Stimulated activated CD4-positive, alpha-beta T cell treated with anti-CD3 and anti-CD28 coated beads, TNF-alpha, amount 100 ng/mL, for 1 hour (primary cell): ENCODE results near the gene HOXA7.

ENCODE experiments used
- DNase-seq, 3 donors: peaks; one replicate each; pipeline ENCODE4 v3.0.0-alpha.2; 2020; ENCODE audit warnings: low read depth in 3 of 3, low spot score in 1 of 3

Gene HOXA7

GRCh38 chr7:27156508-27156898 lies at the start of gene HOXA7:
HOXA7 (minus strand) TSS chr7:27156675; CDS start chr7:27156545, 130 bp downstream.
- no peak for DNase-seq

GRCh38 chr7:27205325-27206280 lies 49.1 kb upstream of the HOXA7 start:
- DNase-seq = no peak

DNA sequence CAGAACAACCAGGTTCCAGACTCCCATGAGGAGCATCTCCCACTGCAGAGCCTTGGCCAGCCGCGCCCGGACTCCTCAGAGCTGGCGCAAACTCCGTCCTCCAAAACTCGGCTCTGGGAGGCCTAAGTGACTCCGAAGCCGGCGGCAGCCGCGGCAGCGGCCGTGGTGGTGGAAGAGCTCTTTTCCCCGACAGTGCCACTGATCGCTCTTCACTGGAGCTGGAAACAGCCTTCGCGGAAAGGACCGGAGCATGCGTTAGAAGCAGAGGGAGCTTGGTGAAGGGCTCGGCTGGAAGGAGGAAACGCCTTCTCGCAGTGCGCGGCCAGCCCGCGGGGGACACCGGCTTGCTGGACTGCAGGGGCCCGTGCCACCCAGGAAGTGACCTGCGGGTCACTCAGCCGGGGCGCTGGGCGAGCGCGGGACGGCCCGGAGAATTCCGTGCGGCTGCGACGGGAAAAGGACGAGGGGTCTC lies 48.4 kb upstream of the HOXA7 start:
- no peak for DNase-seq

DNA sequence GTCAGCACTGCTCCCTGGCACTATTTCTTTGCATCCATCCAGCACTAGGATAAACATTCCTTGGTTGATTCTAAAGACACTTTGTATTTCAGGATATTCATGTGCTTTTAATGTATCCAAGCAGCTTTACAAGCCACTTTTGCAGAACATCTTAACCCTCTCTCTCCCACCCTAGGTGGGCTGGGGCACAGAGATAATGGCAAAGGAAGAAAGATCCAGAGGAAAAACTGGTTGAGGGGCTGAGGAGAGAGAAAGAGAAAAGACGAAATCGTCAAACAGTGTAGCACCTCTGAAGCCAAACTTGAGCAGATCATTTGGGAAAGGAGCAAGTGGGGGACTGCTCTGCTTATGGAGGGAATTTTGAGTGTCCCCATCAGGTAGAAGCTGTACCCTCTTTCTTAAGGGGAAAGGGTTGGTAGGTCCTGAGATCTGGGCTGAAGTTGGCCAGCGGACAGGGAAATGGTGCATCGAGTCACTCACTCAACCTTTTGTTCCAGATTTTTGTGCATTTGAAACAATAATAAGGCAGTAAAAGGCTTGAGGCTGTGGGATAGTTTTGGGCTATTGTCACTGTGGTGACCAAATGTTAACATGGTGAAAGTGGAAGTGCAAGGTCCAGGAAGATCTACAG lies 47.6 kb upstream of the HOXA7 start:
- DNase-seq = no peak

GRCh38 chr7:27203365-27203953 lies 47.0 kb upstream of the HOXA7 start:
- DNase-seq = no peak

GRCh38 chr7:27202862-27203134 lies 46.3 kb upstream of the HOXA7 start:
- DNase-seq = no peak

DNA sequence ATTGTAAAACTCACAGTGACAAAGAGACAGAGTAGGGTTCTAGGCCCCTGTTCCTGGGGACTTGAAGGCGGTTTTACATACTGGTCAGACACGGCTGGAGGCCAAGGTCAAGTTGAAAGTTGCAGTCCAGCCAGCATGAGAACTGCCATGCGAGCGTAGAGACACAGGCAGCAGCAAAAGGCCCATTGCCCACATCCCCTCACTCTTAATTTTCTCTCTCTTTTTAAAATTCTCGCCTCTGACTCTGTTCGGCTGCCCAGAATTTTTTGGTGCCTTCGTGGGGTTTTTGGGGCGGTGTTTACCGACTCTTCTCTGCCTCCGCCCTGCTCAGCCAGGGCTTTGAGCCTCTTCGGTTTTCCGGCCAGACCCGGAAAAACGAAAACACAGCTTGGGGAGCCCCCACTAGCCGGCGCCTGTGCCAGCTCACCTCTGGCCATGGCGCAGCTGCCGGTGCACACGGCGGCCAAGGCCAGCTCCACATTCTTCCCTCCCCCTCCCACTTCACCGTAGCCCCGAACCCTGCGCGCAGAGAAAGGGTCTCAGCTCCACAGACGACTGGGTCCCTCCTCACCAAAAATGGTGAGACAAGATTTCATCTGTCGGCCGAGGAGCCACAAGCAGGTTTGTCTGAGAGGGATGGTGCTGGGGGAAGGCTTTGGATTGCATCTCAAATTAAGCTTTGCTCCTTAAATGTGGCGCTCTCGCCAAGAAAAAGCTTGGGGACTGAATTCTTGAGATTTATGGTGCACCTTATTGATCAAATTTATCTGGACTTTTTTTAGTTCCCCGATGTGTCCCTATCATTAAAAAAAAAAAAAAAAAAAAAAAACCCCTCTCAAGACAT lies 45.8 kb upstream of the HOXA7 start:
- no peak for DNase-seq

GRCh38 chr7:27201580-27202017 lies 45.1 kb upstream of the HOXA7 start:
- DNase-seq = no peak

GRCh38 chr7:27200761-27201579 lies 44.5 kb upstream of the HOXA7 start:
- no peak for DNase-seq

- DNase-seq = no peak
Measured at GRCh38 chr7:27199849-27200760, 43.6 kb upstream of the HOXA7 start, which contains the start of gene HOXA13. HOXA13 (minus strand) TSS chr7:27200091; CDS start chr7:27200077, 14 bp downstream.

DNA sequence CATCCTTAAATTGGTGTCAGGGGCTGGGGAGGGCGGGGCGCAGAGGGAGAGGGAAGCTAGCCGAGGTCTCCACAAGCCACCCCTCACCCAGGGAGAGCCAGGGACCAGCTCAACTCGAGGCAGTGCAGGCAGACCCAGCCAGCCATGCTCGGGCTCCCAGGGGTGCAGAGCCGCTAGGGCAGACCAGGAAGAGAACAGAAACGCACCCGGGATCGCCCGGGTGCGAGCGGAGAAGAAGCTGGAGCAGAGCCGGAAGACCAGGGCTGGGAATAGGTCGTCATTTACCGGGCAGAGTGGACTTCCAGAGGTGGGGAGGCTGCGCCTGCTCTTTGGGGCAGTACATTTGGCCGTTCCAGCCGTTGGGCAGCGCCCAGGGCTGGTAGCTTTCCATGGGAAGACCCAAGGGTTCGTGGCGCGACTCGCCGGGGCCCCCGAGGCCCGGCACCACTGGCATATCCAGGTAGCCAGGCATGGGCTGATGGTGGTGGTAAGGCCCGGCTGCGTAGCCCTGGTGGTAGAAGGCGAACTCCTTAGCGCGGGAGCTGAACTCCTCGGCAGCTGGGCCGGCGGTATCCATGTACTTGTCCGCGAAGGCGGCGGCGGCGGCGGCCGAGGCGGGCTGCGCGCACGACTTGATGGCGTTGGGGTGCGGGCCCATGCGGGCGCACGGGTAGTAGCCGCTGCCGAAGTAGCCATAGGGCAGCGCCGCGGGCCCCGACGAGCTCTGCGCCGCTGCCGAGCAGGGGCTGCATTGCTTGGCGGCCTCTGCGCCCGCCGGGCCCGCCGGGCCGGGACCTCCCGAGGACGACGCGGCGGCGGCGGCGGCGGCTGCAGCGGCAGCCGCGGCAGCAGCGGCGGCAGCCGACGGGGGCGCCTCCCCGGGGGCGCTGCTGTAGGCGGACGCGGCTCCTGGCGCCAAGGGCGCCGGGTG lies 42.7 kb upstream of the HOXA7 start:
- DNase-seq = no peak

DNA sequence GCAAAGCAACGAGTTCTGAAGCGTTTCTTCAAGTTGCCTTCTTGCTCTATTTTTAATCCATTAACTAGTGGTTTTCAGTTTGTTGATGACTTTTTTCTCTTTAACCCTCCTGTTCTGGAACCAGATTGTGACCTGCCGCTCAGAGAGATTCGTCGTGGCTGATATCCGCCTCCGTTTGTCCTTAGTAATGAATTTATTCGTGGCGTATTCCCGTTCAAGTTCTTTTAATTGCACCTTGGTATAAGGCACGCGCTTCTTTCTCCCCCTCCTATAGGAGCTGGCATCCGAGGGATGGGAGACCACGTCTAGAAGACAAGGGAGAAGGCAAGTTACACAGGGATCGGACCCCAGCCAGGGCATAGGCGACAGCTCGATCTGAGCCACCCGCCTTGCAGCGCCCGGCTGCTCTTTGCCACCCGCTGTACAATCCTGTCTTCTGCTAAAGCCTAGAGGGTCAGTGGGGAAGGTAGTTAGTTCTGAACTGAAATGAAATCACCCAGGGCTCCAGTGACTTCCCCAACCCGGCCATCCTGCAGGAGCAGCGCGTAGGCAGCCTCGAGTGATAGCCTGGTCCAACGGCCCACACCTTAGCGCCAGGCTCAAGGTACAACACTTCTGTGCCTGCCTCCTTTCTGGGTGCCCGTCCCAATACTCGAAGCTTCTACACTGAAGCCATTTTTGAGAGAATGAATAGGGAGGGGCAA lies 41.8 kb upstream of the HOXA7 start:
- DNase-seq = no peak

GRCh38 chr7:27197137-27198042 lies 40.9 kb upstream of the HOXA7 start:
- DNase-seq = no peak

DNA sequence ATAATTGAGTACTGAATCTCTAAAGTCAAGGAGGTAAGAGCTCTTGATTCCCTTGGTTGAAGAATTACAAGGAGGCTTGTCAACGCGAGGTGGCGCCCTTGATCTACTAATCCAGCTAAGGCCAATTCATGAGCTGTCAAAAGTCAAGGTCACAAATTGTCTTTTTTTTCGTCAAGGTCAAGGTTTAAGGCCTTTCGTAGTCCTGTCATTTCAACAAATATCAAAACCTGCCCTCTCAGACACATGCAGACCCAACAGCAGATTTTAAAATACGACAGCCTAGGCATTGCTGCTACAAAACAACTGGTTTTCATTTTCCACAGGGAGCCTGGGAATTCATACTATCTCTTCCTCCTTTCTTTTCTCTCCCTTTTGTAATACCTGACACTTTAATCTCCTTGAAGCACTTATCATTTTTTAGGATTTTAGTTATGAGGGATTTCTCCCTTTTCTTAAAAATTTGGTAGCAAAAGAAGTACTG lies 39.9 kb upstream of the HOXA7 start:
- peak; percentile 52 to 85 (median 62) for DNase-seq

- no peak for DNase-seq
Measured at GRCh38 chr7:27194686-27195379, 38.4 kb upstream of the HOXA7 start.

GRCh38 chr7:27194002-27194352 lies 37.5 kb upstream of the HOXA7 start:
- no peak for DNase-seq
